Measurements from ENCODE around the gene CAMK2A. TPM values are rescaled to one million over a fixed set of nuclear protein-coding genes. Genes with fewer than 3 reads are reported as not detected.

CAMK2A gene
- total RNA-seq, 1 experiment from 2014 or later = 0.13 TPM

DNA sequence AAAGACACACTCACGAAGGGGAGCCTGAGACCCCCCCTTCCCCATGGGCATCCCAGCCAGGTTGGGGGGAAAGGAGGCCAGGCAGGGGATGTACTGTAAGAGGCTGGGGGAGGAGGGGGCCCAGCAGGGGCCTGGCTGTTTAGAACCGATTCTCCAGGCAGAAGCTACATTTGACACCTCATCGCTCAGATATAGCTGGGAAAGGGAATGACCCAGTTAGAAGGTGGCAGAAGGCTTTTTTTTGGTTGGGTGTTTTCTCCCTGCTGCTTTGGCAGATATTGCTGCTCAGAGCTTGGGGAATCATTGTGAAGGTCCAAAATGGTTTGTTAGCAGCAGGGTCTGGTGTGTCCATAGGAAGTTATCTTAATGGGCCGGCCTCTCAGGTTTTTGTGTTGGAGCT, 117.0 kb downstream of the CAMK2A start:
- Histone ChIP-seq H3K79me2 (ENCODE audit: low read depth) (no peaks in the 10 kb centered on the region), H2AFZ (no peak overlapping the region), H3K27ac (no peak overlapping the region), H3K4me2 (no peak overlapping the region), H3K4me1 (replicated peaks; ENCODE audit: insufficient read depth) (no peaks in the 10 kb centered on the region), H3F3A (ENCODE audit: insufficient read depth, low read depth) (no peaks in the 10 kb centered on the region), H3K9me2 (ENCODE audit: insufficient read depth) (no peaks in the 10 kb centered on the region), H4K20me1 (ENCODE audit: insufficient read depth) (no peaks in the 10 kb centered on the region), H3K9me3 (ENCODE audit: insufficient read depth, low read depth) (no peaks in the 10 kb centered on the region), H3K4me3 (no peak overlapping the region), H3K36me3 (ENCODE audit: low read depth) (no peaks in the 10 kb centered on the region), H3K27me3 (ENCODE audit: insufficient read depth, low read depth) (0 out of 2 replicates have a peak, but pooled peaks cover 7% of the 10 kb centered on the region)
- ChIA-PET CTCF (no interaction called here), POLR2A (ENCODE audit: unreplicated experiment) (interaction anchor here (0.5 to 0.6 kb wide), 2 partner anchors 27 to 863 kb away, joined by 3 to 6 read pairs; no protein-coding TSS in a partner anchor)
- no peak for DNase-seq
- TF ChIP-seq EZH2 (IDR thresholded peaks at IDR 0.05; ENCODE audit: low read depth) = no peak
- TF ChIP-seq, protein P1, sequence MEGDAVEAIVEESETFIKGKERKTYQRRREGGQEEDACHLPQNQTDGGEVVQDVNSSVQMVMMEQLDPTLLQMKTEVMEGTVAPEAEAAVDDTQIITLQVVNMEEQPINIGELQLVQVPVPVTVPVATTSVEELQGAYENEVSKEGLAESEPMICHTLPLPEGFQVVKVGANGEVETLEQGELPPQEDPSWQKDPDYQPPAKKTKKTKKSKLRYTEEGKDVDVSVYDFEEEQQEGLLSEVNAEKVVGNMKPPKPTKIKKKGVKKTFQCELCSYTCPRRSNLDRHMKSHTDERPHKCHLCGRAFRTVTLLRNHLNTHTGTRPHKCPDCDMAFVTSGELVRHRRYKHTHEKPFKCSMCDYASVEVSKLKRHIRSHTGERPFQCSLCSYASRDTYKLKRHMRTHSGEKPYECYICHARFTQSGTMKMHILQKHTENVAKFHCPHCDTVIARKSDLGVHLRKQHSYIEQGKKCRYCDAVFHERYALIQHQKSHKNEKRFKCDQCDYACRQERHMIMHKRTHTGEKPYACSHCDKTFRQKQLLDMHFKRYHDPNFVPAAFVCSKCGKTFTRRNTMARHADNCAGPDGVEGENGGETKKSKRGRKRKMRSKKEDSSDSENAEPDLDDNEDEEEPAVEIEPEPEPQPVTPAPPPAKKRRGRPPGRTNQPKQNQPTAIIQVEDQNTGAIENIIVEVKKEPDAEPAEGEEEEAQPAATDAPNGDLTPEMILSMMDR (conservative IDR thresholded peaks at IDR 0.05) = no peak
- BruUV-seq (replicated peaks) = no TSS peak
- intact Hi-C loops (cut with micrococcal nuclease; ENCODE audit: unreplicated experiment) = no loop called here

DNA sequence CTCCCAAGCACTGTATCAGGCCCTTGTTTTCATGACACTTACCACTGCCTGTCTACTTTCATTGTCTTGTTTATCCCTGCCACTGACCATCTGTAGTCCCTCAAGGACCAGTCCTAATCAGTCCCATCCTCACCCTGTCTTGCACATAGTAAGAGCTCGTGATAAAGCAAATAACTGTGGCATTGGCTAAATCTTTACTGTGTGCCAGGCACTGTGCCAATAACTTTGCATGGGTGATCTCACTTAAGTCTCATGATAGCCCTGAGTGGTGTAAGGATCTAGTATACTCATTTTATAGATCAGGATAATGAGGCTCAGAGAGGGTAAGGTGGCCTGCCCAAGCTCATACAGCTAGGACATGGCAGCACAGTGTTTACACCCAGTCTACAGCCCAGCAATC, 117.4 kb downstream of the CAMK2A start:
- no TSS peak for BruUV-seq (replicated peaks)
- Histone ChIP-seq H3K27ac (no peak overlapping the region), H2AFZ (no peak overlapping the region), H3F3A (ENCODE audit: insufficient read depth, low read depth) (no peaks in the 10 kb centered on the region), H3K36me3 (ENCODE audit: low read depth) (no peaks in the 10 kb centered on the region), H3K79me2 (ENCODE audit: low read depth) (no peaks in the 10 kb centered on the region), H3K4me2 (no peak overlapping the region), H3K4me3 (no peak overlapping the region), H3K27me3 (ENCODE audit: insufficient read depth, low read depth) (0 out of 2 replicates have a peak, but pooled peaks cover 7% of the 10 kb centered on the region), H3K9me2 (ENCODE audit: insufficient read depth) (no peaks in the 10 kb centered on the region), H4K20me1 (ENCODE audit: insufficient read depth) (no peaks in the 10 kb centered on the region), H3K9me3 (ENCODE audit: insufficient read depth, low read depth) (no peaks in the 10 kb centered on the region), H3K4me1 (replicated peaks; ENCODE audit: insufficient read depth) (no peaks in the 10 kb centered on the region)
- TF ChIP-seq, protein P1 (conservative IDR thresholded peaks at IDR 0.05) = no peak
- no peak for TF ChIP-seq EZH2 (IDR thresholded peaks at IDR 0.05; ENCODE audit: low read depth)
- ChIA-PET POLR2A (ENCODE audit: unreplicated experiment) (interaction anchor here (0.5 to 0.6 kb wide), 2 partner anchors 27 to 863 kb away, joined by 3 to 6 read pairs; no protein-coding TSS in a partner anchor), CTCF (no interaction called here)
- intact Hi-C loops (cut with micrococcal nuclease; ENCODE audit: unreplicated experiment) = no loop called here
- DNase-seq = no peak

Other genes with a start within 250 kb of the CAMK2A start
- 0.72 and 0.95 TPM in 2 replicates for gene CSF1R, start 203.2 kb downstream of the CAMK2A start, total RNA-seq (2021)
- gene PDGFRB, start 133.9 kb downstream of the CAMK2A start, total RNA-seq (2021) = 0.08 TPM in 1 of 2 replicates, not detected in the other
- gene CDX1, start 123.0 kb downstream of the CAMK2A start, total RNA-seq (2021) = not detected in 2 replicates
- 0.25 TPM in 1 of 2 replicates, not detected in the other for gene SLC6A7, start 99.7 kb downstream of the CAMK2A start, total RNA-seq (2021)
- 2.6 and 3.2 TPM in 2 replicates for gene ARSI, start 13.1 kb upstream of the CAMK2A start, total RNA-seq (2021)
- 68.4 and 75.3 TPM in 2 replicates for gene TCOF1, start 67.9 kb upstream of the CAMK2A start, total RNA-seq (2021)
- gene CD74, start 123.1 kb upstream of the CAMK2A start, total RNA-seq (2021) = 41.1 and 52.0 TPM in 2 replicates
- 2,907 and 3,838 TPM in 2 replicates for gene RPS14, start 160.0 kb upstream of the CAMK2A start, total RNA-seq (2021)
- 94.3 and 100.0 TPM in 2 replicates for gene NDST1, start 218.4 kb upstream of the CAMK2A start, total RNA-seq (2021)